H1 (cell line): ENCODE results near the gene GNAL.

ENCODE experiments used
- BRCA1 ChIP-seq: IDR thresholded peaks from 2 replicates; pipeline ENCODE4 v1.6.1; 2012; ENCODE audit warnings: low read depth, low read length, improper control_type of control experiment
- EP300 ChIP-seq, 2 experiments: IDR thresholded peaks; 1 replicate in 1 of 2; 2 replicates in 1 of 2; pipeline ENCODE4 v1.6.1; 2011 to 2012; ENCODE audit warnings: low read depth in 2 of 2, low read length in 2 of 2, mild to moderate bottlenecking in 2 of 2, borderline replicate concordance in 1 of 2, inconsistent platforms in 1 of 2, moderate library complexity in 1 of 2
- FOSL1 ChIP-seq: IDR thresholded peaks from 2 replicates; pipeline ENCODE4 v1.6.1; 2011; ENCODE audit warnings: mild to moderate bottlenecking, low read depth, low read length, moderate library complexity; ENCODE audit not compliant: insufficient read depth
- GABPA ChIP-seq: IDR thresholded peaks from 2 replicates; pipeline ENCODE4 v1.6.1; 2011; ENCODE audit warnings: mild to moderate bottlenecking, low read length, moderate library complexity, borderline replicate concordance; ENCODE audit not compliant: insufficient read depth
- GTF2F1 ChIP-seq: IDR thresholded peaks from 2 replicates; pipeline ENCODE4 v1.6.1; 2012; ENCODE audit warnings: low read depth, low read length, improper control_type of control experiment, borderline replicate concordance
- POLR2AphosphoS5 ChIP-seq: IDR thresholded peaks from 2 replicates; pipeline ENCODE4 v1.6.1; 2011; ENCODE audit warnings: low read depth, low read length
- SP4 ChIP-seq: IDR thresholded peaks from 2 replicates; pipeline ENCODE4 v1.6.1; 2012; ENCODE audit warnings: low read length, inconsistent platforms
- SRF ChIP-seq: IDR thresholded peaks from 2 replicates; pipeline ENCODE4 v1.6.1; 2011; ENCODE audit warnings: mild to moderate bottlenecking, low read depth, low read length, moderate library complexity
- TAF1 ChIP-seq: IDR thresholded peaks from 2 replicates; pipeline ENCODE4 v1.6.1; 2011; ENCODE audit warnings: mild to moderate bottlenecking, low read depth, low read length
- TF ChIP-seq, protein P1 (sequence below), 3 experiments: IDR thresholded peaks; 1 replicate in 2 of 3; 2 replicates in 1 of 3; pipeline versions ENCODE4 v1.5.1 to v1.6.1; 2011; ENCODE audit warnings: low read length in 3 of 3, mild to moderate bottlenecking in 3 of 3, inconsistent platforms in 2 of 3, low read depth in 1 of 3, moderate library complexity in 1 of 3; ENCODE audit not compliant: insufficient read depth in 1 of 3; ENCODE audit errors: control extremely low read depth in 1 of 3

DNA sequence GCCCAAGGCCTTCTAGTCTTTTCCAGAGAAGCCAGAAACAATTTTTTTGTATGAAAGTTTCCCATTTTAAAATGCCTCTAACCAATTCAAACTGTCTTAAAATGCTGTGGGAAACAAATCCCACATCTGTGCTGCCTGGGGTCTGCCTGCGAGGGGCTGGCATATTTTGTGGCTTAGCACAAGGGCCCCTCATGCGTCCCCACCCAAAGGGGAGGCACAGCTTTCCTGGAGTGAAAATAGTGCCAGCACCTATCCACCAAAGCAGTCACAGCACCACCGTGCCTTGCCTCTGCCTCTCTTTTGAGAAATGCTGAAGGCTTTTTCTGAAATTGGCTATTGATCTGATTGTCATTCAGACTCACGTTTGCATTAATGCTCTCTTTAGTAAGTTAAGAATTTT lies 22.2 kb upstream of the GNAL start:
- TF ChIP-seq, protein P1, sequence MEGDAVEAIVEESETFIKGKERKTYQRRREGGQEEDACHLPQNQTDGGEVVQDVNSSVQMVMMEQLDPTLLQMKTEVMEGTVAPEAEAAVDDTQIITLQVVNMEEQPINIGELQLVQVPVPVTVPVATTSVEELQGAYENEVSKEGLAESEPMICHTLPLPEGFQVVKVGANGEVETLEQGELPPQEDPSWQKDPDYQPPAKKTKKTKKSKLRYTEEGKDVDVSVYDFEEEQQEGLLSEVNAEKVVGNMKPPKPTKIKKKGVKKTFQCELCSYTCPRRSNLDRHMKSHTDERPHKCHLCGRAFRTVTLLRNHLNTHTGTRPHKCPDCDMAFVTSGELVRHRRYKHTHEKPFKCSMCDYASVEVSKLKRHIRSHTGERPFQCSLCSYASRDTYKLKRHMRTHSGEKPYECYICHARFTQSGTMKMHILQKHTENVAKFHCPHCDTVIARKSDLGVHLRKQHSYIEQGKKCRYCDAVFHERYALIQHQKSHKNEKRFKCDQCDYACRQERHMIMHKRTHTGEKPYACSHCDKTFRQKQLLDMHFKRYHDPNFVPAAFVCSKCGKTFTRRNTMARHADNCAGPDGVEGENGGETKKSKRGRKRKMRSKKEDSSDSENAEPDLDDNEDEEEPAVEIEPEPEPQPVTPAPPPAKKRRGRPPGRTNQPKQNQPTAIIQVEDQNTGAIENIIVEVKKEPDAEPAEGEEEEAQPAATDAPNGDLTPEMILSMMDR (IDR thresholded peaks at IDR 0.05; ENCODE audit: control extremely low read depth in 1 of 3, insufficient read depth in 1 of 3, low read depth in 1 of 3, low read length in 3 of 3) = no peak
- no peak for TF ChIP-seq POLR2AphosphoS5
- no peak for TF ChIP-seq EP300 (IDR thresholded peaks at IDR 0.05; ENCODE audit: borderline replicate concordance in 1 of 2, low read depth in 2 of 2, low read length in 2 of 2)
- TF ChIP-seq SRF = no peak
- TF ChIP-seq FOSL1 = no peak
- TF ChIP-seq SP4 = no peak
- no peak for TF ChIP-seq BRCA1
- TF ChIP-seq GABPA = no peak
- TF ChIP-seq GTF2F1 = no peak
- TF ChIP-seq TAF1 = no peak
